NCI-H748 treated with DMSO at 0.1 percent for 48 hours (cell line): ENCODE data around the gene MDM2.
"Not testable (repeated sequence)": the region's sequence is repeated elsewhere in the genome, so short reads cannot be mapped to it uniquely, and the experiment has no call there.

Experiments
- DNase-seq: peaks from one replicate; lab custom pipeline; 2025; lab: John Stamatoyannopoulos, UW

Gene MDM2

GRCh38 chr12:68786929-68787328 lies 21.0 kb upstream of the MDM2 start:
- DNase-seq = no peak

DNA sequence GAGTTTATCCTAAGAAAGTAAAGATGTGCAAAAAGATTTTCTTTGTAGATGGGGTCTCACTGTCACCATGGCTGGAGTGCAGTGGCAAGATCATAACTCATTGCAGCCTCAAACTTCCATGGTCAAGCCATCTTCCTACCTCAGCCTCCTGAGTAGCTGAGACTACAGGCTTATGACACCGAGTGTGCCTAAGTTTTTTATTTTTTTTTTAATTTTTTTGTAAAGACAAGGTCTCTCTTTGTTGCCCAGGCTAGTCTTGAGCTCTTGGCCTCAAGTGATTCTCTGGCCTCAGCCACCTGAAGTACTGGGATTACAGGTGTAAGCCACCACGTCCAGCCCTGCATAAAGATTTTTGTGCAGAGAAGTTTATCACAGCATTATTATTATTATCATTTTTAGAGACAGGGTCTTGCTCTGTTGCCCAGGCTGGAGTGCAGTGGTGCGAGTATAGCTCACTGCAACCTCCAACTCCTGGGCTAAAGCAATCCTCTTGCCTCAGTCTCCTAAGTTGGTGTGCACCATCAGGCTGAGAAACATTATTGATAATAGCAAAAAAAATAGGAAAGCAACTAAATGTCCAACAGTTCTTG lies 19.3 kb upstream of the MDM2 start:
- DNase-seq = no peak

DNA sequence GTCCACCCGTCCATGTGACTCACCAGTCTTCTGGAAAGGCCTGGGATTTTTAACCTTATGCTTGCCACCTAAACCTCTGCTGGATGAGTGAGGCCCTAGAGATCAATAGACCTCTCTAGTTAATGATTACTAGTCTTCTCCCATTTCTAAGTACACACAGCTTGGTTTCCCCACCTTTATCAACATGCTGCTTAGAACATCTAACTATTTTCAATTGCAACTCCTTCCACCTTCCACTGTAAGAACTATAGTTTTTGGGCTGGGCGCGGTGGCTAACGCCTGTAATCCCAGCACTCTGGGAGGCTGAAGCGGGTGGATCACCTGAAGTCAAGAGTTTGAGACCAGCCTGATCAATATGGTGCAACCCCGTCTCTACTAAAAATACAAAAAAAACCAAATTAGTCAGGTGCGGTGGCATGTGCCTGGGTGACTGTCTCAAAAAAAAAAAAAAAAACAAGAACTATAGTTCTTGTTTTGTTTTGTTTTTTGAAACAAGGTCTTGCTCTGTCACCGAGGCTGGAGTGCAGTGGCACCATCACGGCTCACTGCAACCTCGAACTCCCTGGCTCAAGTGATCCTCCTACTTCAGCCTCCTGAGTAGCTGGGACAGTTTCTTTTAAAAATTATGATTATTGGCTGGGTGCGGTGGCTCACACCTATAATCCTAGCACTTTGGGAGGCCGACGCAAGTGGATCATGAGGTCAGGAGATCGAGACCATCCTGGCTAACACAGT lies 18.7 kb upstream of the MDM2 start:
- no peak for DNase-seq

- DNase-seq = no peak
These were observed 17.7 kb upstream of the MDM2 start for GRCh38 chr12:68790081-68790951.

DNA sequence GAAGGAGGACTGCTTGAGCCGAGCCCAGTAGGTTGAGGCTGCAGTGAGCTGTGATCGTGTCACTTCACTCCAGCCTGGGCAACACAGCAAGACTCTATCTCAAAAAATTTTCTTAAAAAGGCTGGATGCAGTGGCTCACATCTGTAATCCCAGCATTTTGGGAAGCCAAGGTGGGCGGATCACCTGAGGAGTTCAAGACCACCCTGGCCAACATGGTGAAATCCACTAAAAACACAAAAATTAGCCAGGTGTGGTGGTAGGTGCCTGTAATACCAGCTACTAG lies 17.1 kb upstream of the MDM2 start:
- no peak for DNase-seq

GRCh38 chr12:68791897-68792481 lies 16.0 kb upstream of the MDM2 start:
- DNase-seq = no peak

GRCh38 chr12:68792952-68793351 lies 15.0 kb upstream of the MDM2 start:
- no peak for DNase-seq

DNA sequence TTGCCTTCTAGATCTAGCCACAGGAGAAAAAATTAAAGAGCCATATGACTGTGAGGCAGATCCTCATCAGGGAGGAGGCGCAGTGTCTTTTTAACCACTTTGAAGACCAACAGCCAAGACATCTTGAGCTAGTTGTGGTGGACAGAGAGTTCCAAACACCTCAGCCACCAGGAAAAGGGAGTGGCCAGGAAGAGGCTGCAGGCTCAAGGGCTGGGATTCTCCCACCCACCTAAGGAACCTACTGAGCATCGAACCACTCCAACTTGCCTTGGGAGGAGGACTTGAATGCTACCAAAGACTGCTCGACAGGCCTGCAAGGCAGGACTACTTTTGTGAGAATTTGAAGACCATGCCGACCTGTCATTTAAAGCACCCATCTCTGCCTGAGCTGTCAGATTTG lies 14.5 kb upstream of the MDM2 start:
- DNase-seq = no peak

- DNase-seq = no peak
These were observed 13.9 kb upstream of the MDM2 start for GRCh38 chr12:68793975-68794652.

- DNase-seq = no peak
These were observed 13.2 kb upstream of the MDM2 start for GRCh38 chr12:68794653-68795251.

GRCh38 chr12:68796399-68796798 lies 11.6 kb upstream of the MDM2 start:
- no peak for DNase-seq

DNA sequence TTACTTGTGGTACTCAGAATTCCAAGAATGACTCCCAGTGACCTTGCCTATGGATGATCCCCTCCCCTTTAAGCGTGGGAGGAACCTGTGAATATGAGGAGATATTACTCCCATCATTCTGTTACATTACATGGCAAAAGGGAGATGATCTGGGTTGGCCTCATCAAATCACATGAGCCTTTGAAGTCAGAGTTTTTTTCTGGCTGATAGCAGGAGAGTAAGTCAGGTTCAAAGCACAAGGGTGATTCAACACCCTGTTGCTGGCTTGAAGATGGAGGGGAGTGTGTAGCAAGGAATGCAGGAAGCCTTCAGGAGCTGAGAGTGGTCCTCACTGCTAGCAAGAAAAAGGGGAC lies 9.1 kb upstream of the MDM2 start:
- DNase-seq = no peak

DNA sequence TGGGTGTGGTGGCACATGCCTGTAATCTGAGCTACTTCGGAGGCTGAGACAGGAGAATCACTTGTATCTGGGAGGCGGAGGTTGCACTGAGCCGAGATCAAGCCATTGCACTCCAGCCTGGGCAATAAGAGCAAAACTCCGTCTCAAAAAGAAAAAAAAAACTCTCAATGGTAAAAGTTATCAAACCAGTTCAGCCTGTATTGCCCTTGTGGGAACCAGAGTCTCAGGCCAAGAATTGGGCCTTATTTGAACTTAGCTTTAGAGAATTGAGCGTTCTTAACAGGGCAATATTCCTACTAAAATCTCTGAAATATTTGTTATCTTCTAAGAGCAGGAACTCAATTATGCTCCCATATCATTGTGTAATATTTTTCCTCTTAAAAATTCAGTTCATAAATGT lies 7.7 kb upstream of the MDM2 start:
- DNase-seq = no peak

- not testable (repeated sequence) for DNase-seq
These were observed 6.9 kb upstream of the MDM2 start for GRCh38 chr12:68801124-68801523.

DNA sequence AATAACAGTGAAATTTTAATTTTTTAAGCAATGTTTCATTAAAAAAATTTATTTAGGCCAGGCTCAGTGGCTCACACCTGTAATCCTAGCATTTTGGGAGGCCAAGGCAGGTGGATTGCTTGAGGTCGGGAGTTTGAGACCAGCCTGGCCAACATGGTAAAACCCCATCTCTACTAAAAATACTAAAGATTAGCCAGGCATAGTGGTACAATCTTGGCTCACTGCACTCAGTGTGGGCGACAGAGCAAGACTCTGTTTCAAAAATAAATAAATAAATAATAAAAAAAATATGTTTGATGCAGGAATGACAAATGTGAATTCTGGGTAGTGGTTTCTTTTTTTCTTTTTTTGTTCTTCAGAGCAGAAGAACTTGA lies 5.6 kb upstream of the MDM2 start:
- DNase-seq = not testable (repeated sequence)

GRCh38 chr12:68802911-68803651 lies 4.9 kb upstream of the MDM2 start:
- not testable (repeated sequence) for DNase-seq

GRCh38 chr12:68803948-68804656 lies 3.9 kb upstream of the MDM2 start:
- DNase-seq = no peak

DNA sequence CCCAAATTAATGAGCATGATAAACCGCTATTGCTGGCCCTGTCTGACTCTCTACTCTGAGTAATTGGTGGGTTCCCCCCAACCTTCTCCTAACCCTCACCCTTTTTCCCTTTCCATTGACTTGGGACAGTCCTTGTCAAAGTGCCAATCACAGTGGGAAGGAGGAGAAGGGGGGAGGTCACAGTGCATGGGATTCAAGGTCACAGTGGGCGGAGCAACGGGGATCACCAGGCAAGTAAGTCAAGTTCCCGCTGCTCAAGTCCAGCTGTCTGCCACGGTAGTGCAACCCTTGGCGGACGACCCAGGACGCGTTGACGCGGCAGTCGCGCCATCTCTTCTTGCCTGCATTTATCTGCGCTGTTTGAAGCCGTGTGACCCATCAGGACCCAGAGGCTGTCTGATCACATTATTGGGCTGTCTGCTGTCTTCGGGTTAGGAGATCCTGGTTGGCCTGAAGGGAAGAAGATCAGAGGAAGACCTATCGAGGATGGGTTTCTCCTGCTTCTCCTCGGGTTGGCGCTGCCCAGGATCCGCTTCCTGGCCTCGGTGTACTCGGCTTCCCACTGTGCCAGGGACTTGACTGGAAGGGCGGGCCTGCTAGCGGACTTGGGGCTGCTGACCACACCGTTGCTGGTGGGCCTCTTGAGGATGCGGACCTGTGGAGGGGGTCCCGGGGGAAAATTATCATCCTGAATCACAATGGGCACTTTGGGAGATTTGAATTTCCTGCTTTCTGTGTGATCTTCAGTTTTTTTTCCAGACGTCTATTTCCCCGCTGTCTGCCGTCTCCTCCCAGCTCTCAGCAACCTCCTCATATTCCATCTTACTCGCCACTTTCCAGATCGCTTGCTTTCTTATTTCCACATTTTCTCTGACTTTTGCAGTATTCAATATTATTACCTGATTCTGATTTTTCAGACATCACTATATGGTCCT lies 3.1 kb upstream of the MDM2 start:
- no peak for DNase-seq

DNA sequence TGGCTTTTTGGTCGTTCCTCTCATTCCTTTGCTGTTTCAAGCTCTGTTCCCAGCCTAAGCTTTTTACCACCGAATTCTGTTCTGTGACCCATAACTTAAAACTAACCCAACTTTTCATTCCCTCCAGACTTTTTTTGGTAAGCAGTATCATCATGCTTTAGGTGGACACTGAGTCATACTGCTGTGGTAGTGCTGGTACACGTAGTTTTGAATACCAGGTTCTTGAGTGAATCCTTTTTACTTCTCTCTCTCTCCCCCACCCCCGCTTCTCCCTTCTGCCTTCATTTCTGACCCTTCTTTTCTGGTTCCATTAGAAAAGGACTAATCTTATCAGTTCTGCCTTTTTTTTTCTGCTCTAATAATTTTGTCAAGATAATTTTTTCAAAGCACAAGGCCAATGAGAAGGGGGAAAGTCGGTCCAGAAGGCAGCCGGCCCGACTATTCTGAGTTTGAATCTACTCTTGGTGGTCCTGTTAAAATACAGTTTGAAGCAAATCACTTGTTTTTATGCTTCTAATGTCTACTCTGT lies 2.3 kb upstream of the MDM2 start:
- DNase-seq = no peak
